Measurements from ENCODE around the gene TLL2. TPM values are rescaled to one million over a fixed set of nuclear protein-coding genes. Genes with fewer than 3 reads are reported as not detected.

The TLL2 gene
- total RNA-seq, 1 donor from 2014 or later, result 2.1 TPM

DNA sequence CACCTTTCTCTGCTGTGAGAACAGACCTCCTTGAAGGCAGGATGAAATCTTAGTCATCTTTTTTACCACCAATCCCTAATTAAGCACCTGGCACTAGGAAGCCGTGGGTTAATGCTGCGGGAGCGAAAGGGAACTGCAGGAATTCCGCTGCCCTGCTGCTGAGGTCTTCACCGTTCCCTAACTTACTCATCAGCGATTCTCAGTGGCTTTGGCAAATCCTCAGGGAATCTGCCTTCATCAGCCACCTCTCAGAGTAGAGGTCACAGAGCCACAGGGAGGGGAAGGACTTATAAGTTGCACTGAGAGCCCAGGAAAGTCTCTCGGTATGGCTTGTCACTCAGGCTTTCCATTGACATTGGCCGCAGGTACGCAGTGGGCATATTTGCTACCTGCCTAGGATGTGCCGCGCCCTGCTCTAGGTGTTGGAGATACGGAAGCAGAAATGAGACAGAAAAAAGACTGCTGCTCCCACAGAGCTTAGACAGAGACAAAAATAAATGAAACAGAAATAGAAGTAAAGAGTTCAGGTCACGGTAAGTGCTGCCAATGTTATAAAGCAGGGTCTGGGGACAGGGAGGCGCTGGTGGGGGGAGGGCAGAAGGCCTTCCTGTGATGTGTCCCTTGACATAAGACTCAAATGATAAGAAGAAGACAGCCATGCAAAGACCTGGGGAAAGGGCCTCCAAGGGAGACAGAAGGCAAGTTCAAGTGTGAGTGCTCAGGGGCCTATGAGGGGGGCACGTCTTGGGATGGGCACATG, 82.3 kb downstream of the TLL2 start:
- Mint-ChIP-seq H3K4me3 (no peak overlapping the region), H3K4me1 (no peaks in the 10 kb centered on the region), H3K9me3 (peaks cover 6% of the 10 kb centered on the region), H3K27ac (ENCODE audit: unreplicated experiment) (no peak overlapping the region), H3K36me3 (ENCODE audit: low read depth) (no peaks in the 10 kb centered on the region), H3K27me3 (ENCODE audit: low read depth) (no peaks in the 10 kb centered on the region)
- TF ChIP-seq, protein P1, sequence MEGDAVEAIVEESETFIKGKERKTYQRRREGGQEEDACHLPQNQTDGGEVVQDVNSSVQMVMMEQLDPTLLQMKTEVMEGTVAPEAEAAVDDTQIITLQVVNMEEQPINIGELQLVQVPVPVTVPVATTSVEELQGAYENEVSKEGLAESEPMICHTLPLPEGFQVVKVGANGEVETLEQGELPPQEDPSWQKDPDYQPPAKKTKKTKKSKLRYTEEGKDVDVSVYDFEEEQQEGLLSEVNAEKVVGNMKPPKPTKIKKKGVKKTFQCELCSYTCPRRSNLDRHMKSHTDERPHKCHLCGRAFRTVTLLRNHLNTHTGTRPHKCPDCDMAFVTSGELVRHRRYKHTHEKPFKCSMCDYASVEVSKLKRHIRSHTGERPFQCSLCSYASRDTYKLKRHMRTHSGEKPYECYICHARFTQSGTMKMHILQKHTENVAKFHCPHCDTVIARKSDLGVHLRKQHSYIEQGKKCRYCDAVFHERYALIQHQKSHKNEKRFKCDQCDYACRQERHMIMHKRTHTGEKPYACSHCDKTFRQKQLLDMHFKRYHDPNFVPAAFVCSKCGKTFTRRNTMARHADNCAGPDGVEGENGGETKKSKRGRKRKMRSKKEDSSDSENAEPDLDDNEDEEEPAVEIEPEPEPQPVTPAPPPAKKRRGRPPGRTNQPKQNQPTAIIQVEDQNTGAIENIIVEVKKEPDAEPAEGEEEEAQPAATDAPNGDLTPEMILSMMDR (conservative IDR thresholded peaks at IDR 0.05), result no peak
- DNase-seq (ENCODE audit: low read depth, low spot score), result no peak

DNA sequence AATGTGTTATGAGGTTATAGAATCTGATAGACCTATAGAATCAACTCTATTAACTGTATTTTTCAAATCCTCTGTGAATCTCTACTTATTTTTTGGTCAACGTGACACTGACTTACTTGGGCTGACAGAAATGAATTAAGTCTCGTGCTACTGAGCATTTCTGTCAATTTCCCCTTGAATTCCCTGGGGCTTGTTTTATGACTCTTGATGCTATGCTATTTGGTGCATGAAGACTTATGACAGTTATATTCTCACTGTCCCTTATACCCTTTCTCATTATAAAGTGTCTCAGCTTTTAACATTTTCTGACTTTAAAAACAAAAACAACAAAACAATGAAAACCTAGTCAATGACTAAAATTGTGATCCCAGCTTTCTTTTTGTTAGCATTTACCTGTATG, 86.4 kb downstream of the TLL2 start:
- Mint-ChIP-seq H3K27ac (ENCODE audit: unreplicated experiment) (no peak overlapping the region), H3K4me1 (peaks cover 7% of the 10 kb centered on the region), H3K9me3 (no peaks in the 10 kb centered on the region), H3K4me3 (no peak overlapping the region), H3K36me3 (ENCODE audit: low read depth) (no peaks in the 10 kb centered on the region), H3K27me3 (ENCODE audit: low read depth) (no peaks in the 10 kb centered on the region)
- no peak for DNase-seq (ENCODE audit: low read depth, low spot score)
- TF ChIP-seq, protein P1 (conservative IDR thresholded peaks at IDR 0.05), result no peak

DNA sequence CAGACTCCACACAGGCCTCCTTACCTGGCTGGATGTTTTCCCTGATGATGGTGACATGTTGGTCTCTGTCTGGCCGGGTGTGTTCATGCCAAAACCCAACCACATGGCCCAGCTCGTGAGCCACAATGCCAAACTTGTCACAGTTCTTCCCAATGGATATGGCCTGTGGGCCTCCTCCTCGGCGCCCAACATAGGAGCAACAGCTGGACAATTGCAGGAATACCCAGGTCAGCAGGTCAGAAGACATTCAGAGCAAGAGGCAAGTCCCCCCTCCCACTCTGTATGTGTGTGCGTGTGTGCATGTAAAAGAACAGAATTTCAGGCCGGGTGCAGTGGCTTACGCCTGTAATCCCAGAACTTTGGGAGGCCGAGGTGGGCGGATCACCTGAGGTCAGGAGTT, 91.2 kb downstream of the TLL2 start:
- Mint-ChIP-seq H3K36me3 (ENCODE audit: low read depth) (no peaks in the 10 kb centered on the region), H3K27me3 (ENCODE audit: low read depth) (no peaks in the 10 kb centered on the region), H3K27ac (ENCODE audit: unreplicated experiment) (no peak overlapping the region), H3K4me3 (no peak overlapping the region), H3K9me3 (no peaks in the 10 kb centered on the region), H3K4me1 (peaks cover 25% of the 10 kb centered on the region)
- no peak for DNase-seq (ENCODE audit: low read depth, low spot score)
- TF ChIP-seq, protein P1 (conservative IDR thresholded peaks at IDR 0.05), result no peak

DNA sequence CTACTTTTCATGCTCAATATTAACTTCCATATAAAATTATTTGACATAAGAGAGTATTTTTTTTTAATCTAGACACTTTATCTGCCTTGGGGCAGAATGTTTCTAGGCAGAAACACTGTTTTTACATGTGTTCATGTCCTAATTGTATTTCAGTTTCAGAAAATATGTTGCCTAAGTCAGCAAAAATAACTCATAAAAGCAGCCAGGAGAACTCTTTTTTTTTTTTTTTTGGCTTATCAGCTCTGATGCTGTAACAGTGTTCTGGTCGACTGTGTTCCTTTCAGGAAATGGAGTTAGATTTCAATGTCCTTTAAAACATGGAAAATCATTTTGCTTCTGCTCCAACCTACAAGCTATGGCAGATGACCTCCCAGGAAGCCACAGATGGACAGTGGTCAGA, 91.7 kb downstream of the TLL2 start:
- TF ChIP-seq, protein P1 (conservative IDR thresholded peaks at IDR 0.05), result no peak
- no peaks in the 10 kb centered on the region for H3K27me3 Mint-ChIP-seq (ENCODE audit: low read depth)
- H3K9me3 Mint-ChIP-seq, result no peaks in the 10 kb centered on the region
- no peak overlapping the region for H3K27ac Mint-ChIP-seq (ENCODE audit: unreplicated experiment)
- DNase-seq (ENCODE audit: low read depth, low spot score), result no peak
- H3K4me1 Mint-ChIP-seq, result peaks cover 25% of the 10 kb centered on the region
- no peaks in the 10 kb centered on the region for H3K36me3 Mint-ChIP-seq (ENCODE audit: low read depth)
- H3K4me3 Mint-ChIP-seq, result no peak overlapping the region

DNA sequence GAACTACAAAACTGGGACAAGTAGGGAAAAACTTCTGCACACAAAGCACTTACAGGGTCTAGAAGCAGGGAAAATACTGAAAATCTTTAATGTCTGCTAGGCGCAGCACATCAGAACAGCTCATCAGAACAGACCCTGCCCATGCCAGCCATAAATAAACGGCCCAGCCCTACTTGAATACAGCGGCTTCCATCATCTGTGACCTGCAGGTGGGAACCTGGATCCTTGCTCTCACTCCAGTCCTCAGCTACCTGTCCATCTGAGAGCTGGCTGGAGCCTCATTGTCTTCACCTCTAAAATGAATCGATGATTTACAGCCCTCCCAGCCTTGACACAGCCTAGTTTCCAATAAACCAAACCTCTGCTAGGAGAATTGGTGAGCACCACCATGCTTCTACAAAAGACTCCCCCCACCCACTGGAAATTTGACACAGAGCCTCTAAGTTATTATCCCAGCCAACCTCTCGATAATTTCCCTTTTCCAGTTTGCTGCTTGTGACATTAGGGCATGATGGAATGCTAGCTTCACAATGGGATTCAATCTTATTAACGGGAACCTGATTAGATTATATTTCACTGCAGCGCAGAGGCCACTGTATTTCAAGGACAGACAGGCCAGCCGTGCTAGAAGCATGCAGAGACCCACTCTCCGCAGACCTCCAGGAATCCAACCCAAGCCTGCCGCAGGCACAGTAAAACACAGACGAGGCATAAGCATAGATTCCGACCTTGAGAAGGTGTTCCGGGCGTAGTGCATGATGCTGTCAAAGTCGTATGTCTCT, 93.3 kb downstream of the TLL2 start:
- H3K4me3 Mint-ChIP-seq, result no peak overlapping the region
- no peaks in the 10 kb centered on the region for H3K9me3 Mint-ChIP-seq
- no peak overlapping the region for H3K27ac Mint-ChIP-seq (ENCODE audit: unreplicated experiment)
- TF ChIP-seq, protein P1 (conservative IDR thresholded peaks at IDR 0.05), result no peak
- no peaks in the 10 kb centered on the region for H3K36me3 Mint-ChIP-seq (ENCODE audit: low read depth)
- no peak for DNase-seq (ENCODE audit: low read depth, low spot score)
- peaks cover 25% of the 10 kb centered on the region for H3K4me1 Mint-ChIP-seq
- H3K27me3 Mint-ChIP-seq (ENCODE audit: low read depth), result no peaks in the 10 kb centered on the region
